HCT116 (cell line): ENCODE data around the gene BDH1. TPM values are rescaled to one million over a fixed set of nuclear protein-coding genes. Genes with fewer than 3 reads are reported as not detected.
A peak's percentile ranks its signal among the peaks of the same experiment; 100 is the strongest.
"Not testable (repeated sequence)": the region's sequence is repeated elsewhere in the genome, so short reads cannot be mapped to it uniquely, and the experiment has no call there.

Source experiments
- ATAC-seq: fragments of 200-7000 bp; cut with Tn5 transposase; 2 replicates; pipeline ENCODE4 v1.9.1; 2020; ENCODE audit warnings: mild to moderate bottlenecking, moderate library complexity
- BruUV-seq: library from RNA; stranded (reverse); fragments of 400-500 nt; replicated peaks from 2 replicates; lab custom pipeline; 2021; lab: Mats Ljungman, UMichigan
- CTCF ChIA-PET: fragments of 300-600 bp; sonication (Branson Sonifier 250); formaldehyde crosslinking; loops from one replicate; lab custom pipeline; 2021; ENCODE audit warnings: antibody characterized with exemption; lab: Charles Lee
- POLR2A ChIA-PET: fragments of 300-600, 350-600 bp; sonication (Branson Sonifier 250); formaldehyde crosslinking; loops from one replicate; lab custom pipeline; 2021; ENCODE audit warnings: antibody characterized with exemption; lab: Charles Lee
- RAD21 ChIA-PET, 2 experiments: fragments of 300-600 bp; sonication (Branson Sonifier 250); formaldehyde crosslinking; loops; one replicate each; lab custom pipeline; 2023; ENCODE audit warnings: low total read pairs in 2 of 2; ENCODE audit not compliant: uncharacterized antibody in 2 of 2, unreplicated experiment in 2 of 2, low non-redundant PET in 1 of 2; lab: Charles Lee
- DNase-seq: peaks from one replicate; pipeline ENCODE4 v3.0.0-alpha.2; 2010; ENCODE audit warnings: low read depth, low spot score
- H2AFZ ChIP-seq: fragments of 200-600 bp; shearing (Covaris generic), sonication (generic); 2 replicates; pipeline ENCODE4 v1.6.1; 2017; ENCODE audit warnings: low read depth, mixed run types, mixed read lengths, antibody characterized with exemption, low read length; ENCODE audit not compliant: poor library complexity, severe bottlenecking
- H3K27ac ChIP-seq: 2 replicates; pipeline ENCODE4 v1.5.1; 2012; ENCODE audit warnings: low read depth, low read length
- H3K27me3 ChIP-seq: fragments of 200-600 bp; sonication (generic); 2 replicates; pipeline ENCODE4 v1.6.1; 2016; ENCODE audit warnings: mixed run types, low read length, mixed read lengths; ENCODE audit not compliant: insufficient read depth
- H3K36me3 ChIP-seq, 2 experiments: fragments of 200-500 bp in 1 of 2; fragments of 200-600 bp in 1 of 2; sonication (Bioruptor generic) in 1 of 2; sonication (generic) in 1 of 2; 2 replicates each; pipeline versions ENCODE4 v1.5.1 to v1.6.1; 2014 to 2016; ENCODE audit warnings: low read length in 2 of 2, inconsistent platforms in 1 of 2, mixed read lengths in 1 of 2, mixed run types in 1 of 2; ENCODE audit not compliant: insufficient read depth in 2 of 2, control insufficient read depth in 1 of 2
- H3K4me1 ChIP-seq, 2 experiments: fragments of 200-600 bp in 1 of 2; sonication (generic) in 1 of 2; 2 replicates each; pipeline versions ENCODE4 v1.5.1 to v1.6.1; 2012 to 2017; ENCODE audit warnings: low read length in 2 of 2, inconsistent platforms in 1 of 2, mild to moderate bottlenecking in 1 of 2, mixed read lengths in 1 of 2, mixed run types in 1 of 2, moderate library complexity in 1 of 2; ENCODE audit not compliant: insufficient read depth in 2 of 2, control insufficient read depth in 1 of 2
- H3K4me2 ChIP-seq: fragments of 200-600 bp; sonication (generic); 2 replicates; pipeline ENCODE4 v1.6.1; 2017; ENCODE audit warnings: mixed run types, low read length, mixed read lengths
- H3K4me3 ChIP-seq, 2 experiments: fragments of 200-600 bp in 1 of 2; sonication (generic) in 1 of 2; replicated peaks in 1 of 2; 2 replicates each; pipeline ENCODE4 v1.5.1; 2011 to 2016; ENCODE audit warnings: low read length in 2 of 2, control low read depth in 1 of 2, low read depth in 1 of 2, mild to moderate bottlenecking in 1 of 2, mixed read lengths in 1 of 2, mixed run types in 1 of 2
- H3K79me2 ChIP-seq: fragments of 200-600 bp; sonication (generic); 2 replicates; pipeline ENCODE4 v1.6.1; 2017; ENCODE audit warnings: mild to moderate bottlenecking, mixed run types, low read length, moderate library complexity, mixed read lengths; ENCODE audit not compliant: insufficient read depth
- H3K9ac ChIP-seq: fragments of 200-600 bp; sonication (generic); 2 replicates; pipeline ENCODE4 v1.6.1; 2016; ENCODE audit warnings: low read length, mixed read lengths
- H3K9me2 ChIP-seq: fragments of 200-600 bp; sonication (generic), shearing (Covaris generic); 2 replicates; pipeline ENCODE4 v1.6.1; 2017; ENCODE audit warnings: mixed run types, mild to moderate bottlenecking, moderate library complexity; ENCODE audit not compliant: insufficient read depth
- H3K9me3 ChIP-seq, 2 experiments: fragments of 200-500 bp in 1 of 2; fragments of 200-600 bp in 1 of 2; sonication (Bioruptor generic) in 1 of 2; sonication (generic) in 1 of 2; 2 replicates each; pipeline ENCODE4 v1.6.1; 2014 to 2017; ENCODE audit warnings: low read length in 2 of 2, mixed read lengths in 2 of 2, inconsistent platforms in 1 of 2, low read depth in 1 of 2, mild to moderate bottlenecking in 1 of 2, mixed run types in 1 of 2, moderate library complexity in 1 of 2; ENCODE audit not compliant: control insufficient read depth in 1 of 2, insufficient read depth in 1 of 2
- H4K20me1 ChIP-seq: fragments of 200-600 bp; sonication (generic), shearing (Covaris generic); 2 replicates; pipeline ENCODE4 v1.6.1; 2017; ENCODE audit warnings: mixed run types, mild to moderate bottlenecking, moderate library complexity; ENCODE audit not compliant: insufficient read depth
- ATF3 ChIP-seq: IDR thresholded peaks from 2 replicates; pipeline ENCODE4 v1.6.1; 2012
- ELF1 ChIP-seq: IDR thresholded peaks from 2 replicates; pipeline ENCODE4 v1.6.1; 2012; ENCODE audit warnings: low read depth, borderline replicate concordance
- EZH2 ChIP-seq: fragments of 200-600 bp; sonication (generic); IDR thresholded peaks from 2 replicates; pipeline ENCODE4 v1.6.1; 2017; ENCODE audit warnings: antibody characterized with exemption, mixed run types
- FOSL1 ChIP-seq: IDR thresholded peaks from 2 replicates; pipeline ENCODE4 v1.6.1; 2012; ENCODE audit warnings: low read depth
- JUND ChIP-seq: IDR thresholded peaks from 2 replicates; pipeline ENCODE4 v1.6.1; 2012
- POLR2AphosphoS5 ChIP-seq: IDR thresholded peaks from 2 replicates; pipeline ENCODE4 v1.6.1; 2011; ENCODE audit warnings: mild to moderate bottlenecking, low read depth, low read length, moderate library complexity
- RAD21 ChIP-seq: IDR thresholded peaks from 2 replicates; pipeline ENCODE4 v1.6.1; 2012; ENCODE audit warnings: low read depth, mild to moderate bottlenecking
- SIN3A ChIP-seq: IDR thresholded peaks from 2 replicates; pipeline ENCODE4 v1.6.1; 2012; ENCODE audit warnings: low read depth
- SP1 ChIP-seq: IDR thresholded peaks from 2 replicates; pipeline ENCODE4 v1.6.1; 2012; ENCODE audit warnings: low read depth
- SRF ChIP-seq: IDR thresholded peaks from 2 replicates; pipeline ENCODE4 v1.6.1; 2012; ENCODE audit warnings: low read depth
- YY1 ChIP-seq: IDR thresholded peaks from 2 replicates; pipeline ENCODE4 v1.6.1; 2011; ENCODE audit warnings: low read length, low read depth, moderate library complexity, mild to moderate bottlenecking; ENCODE audit not compliant: insufficient replicate concordance; ENCODE audit errors: extremely low read depth
- ZNF274 ChIP-seq: fragments of 200-500 bp; sonication (Bioruptor generic); IDR thresholded peaks from 2 replicates; pipeline ENCODE4 v1.6.1; 2014; ENCODE audit warnings: mild to moderate bottlenecking, low read depth, low read length, inconsistent platforms
- intact Hi-C: fragments of 100-400 bp; cut with micrococcal nuclease; formaldehyde crosslinking; loops from 2 replicates; pipeline ENCODE4 v1.10.0; 2022
- total RNA-seq: library from RNA; stranded (reverse); gene quantifications from one replicate; pipeline ENCODE4 v1.2.1, GENCODE V29; 2021; ENCODE audit not compliant: unreplicated experiment
- TF ChIP-seq, protein P1 (sequence below): IDR thresholded peaks from 2 replicates; pipeline ENCODE4 v1.6.1; 2012; ENCODE audit warnings: low read depth

Gene BDH1
- total RNA-seq, 1 experiment from 2014 or later, result 26.6 TPM

DNA sequence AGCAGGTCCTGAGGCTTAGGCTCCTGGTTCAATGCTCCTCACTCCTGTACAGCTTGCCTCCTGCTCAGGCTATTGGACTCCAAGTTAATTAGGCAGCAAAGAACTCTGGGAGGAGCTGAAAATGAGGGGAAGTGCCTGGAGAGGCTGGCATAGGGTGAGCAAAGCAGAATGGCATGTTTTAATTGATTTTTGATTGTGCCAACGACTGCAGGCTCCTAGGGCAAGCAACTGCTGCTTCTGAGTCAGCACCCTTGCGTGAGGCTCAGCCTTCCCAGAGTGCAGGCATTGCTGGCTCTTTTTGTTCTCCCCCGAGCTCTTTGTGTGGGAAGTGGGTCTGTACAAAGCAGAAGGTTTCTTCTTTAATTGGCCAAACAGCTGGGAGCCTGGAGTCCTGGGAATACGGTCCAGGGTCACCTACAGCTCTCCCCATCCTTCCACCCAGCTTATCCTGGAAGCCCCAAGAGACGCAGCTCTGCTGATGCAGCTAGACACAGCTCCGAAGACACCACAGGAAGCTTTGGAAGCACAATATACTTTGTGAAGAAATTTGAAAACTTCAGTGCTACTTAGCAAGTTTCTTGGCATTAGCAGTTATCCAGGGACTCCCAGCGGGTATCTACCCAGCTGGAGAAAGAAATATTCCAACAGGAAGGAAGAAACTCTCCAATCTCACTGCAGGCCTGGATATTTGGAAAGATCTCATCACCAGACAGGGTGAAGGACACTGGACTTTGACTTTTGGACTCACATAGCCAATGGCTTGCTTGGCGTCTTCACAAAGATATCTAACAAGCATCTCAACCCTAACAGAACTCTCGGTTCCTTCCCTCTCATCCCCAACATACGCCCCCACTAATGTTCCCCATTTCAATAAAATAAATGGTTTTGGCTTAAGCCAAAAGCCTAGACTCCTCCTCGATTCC, 76.8 kb downstream of the BDH1 start:
- DNase-seq (no peak), ATAC-seq (peak; percentile 96)
- Histone ChIP-seq H3K9ac (peak overlapping the region; percentile 31), H3K4me2 (peak overlapping the region; percentile 58), H3K27me3 (no peaks in the 10 kb centered on the region), H3K4me1 (peaks cover 9 to 22% of the 10 kb centered on the region in 2 experiments), H3K9me2 (no peaks in the 10 kb centered on the region), H2AFZ (peak overlapping the region; percentile 53), H3K36me3 (no peaks in the 10 kb centered on the region), H3K27ac (peak overlapping the region; percentile 18; the same call in 1 of the 2 replicates), H3K9me3 (no peaks in the 10 kb centered on the region), H3K79me2 (no peaks in the 10 kb centered on the region), H3K4me3 (peak overlapping the region in 1 of 2 experiments; percentile 3; a peak in 1 of 4 replicates), H4K20me1 (no peaks in the 10 kb centered on the region)
- TF ChIP-seq SP1 (no peak), EZH2 (no peak), FOSL1 (peak; percentile 40; the same call in 1 of the 2 replicates), JUND (peak; percentile 37), RAD21 (no peak), POLR2AphosphoS5 (peak; percentile 29; the same call in 1 of the 2 replicates), YY1 (no peak), SIN3A (no peak), SRF (0 out of 2 replicates have a peak, but pooled peaks have one; percentile 18), ZNF274 (no peak), ATF3 (no peak), ELF1 (no peak)
- TF ChIP-seq, protein P1, sequence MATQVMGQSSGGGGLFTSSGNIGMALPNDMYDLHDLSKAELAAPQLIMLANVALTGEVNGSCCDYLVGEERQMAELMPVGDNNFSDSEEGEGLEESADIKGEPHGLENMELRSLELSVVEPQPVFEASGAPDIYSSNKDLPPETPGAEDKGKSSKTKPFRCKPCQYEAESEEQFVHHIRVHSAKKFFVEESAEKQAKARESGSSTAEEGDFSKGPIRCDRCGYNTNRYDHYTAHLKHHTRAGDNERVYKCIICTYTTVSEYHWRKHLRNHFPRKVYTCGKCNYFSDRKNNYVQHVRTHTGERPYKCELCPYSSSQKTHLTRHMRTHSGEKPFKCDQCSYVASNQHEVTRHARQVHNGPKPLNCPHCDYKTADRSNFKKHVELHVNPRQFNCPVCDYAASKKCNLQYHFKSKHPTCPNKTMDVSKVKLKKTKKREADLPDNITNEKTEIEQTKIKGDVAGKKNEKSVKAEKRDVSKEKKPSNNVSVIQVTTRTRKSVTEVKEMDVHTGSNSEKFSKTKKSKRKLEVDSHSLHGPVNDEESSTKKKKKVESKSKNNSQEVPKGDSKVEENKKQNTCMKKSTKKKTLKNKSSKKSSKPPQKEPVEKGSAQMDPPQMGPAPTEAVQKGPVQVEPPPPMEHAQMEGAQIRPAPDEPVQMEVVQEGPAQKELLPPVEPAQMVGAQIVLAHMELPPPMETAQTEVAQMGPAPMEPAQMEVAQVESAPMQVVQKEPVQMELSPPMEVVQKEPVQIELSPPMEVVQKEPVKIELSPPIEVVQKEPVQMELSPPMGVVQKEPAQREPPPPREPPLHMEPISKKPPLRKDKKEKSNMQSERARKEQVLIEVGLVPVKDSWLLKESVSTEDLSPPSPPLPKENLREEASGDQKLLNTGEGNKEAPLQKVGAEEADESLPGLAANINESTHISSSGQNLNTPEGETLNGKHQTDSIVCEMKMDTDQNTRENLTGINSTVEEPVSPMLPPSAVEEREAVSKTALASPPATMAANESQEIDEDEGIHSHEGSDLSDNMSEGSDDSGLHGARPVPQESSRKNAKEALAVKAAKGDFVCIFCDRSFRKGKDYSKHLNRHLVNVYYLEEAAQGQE, result no peak
- CTCF ChIA-PET, result no interaction called here
- no TSS peak for BruUV-seq
- intact Hi-C loops, result no loop called here
- POLR2A ChIA-PET, result interaction anchor here (1.2 kb wide), 1 partner anchor 9 kb away, joined by 3 read pairs; no protein-coding TSS in a partner anchor
- RAD21 ChIA-PET, result no interaction called here

- H3K4me2 ChIP-seq, ATAC-seq, H3K9me3 ChIP-seq, POLR2A ChIA-PET, RAD21 ChIA-PET, H3K36me3 ChIP-seq, H3K9me2 ChIP-seq, H3K9ac ChIP-seq, H3K27ac ChIP-seq, H3K27me3 ChIP-seq, CTCF ChIA-PET, H2AFZ ChIP-seq, intact Hi-C loops, BruUV-seq, H3K4me3 ChIP-seq, H3K79me2 ChIP-seq, H4K20me1 ChIP-seq, DNase-seq: not testable (repeated sequence)
- H3K4me1 ChIP-seq, result peaks cover 9 to 22% of the 10 kb centered on the region in 2 experiments
These were observed 78.0 kb downstream of the BDH1 start for GRCh38 chr3:197477816-197478215.
